HepG2 (cell line): ENCODE results near the gene MAP3K2. TPM values are rescaled to one million over a fixed set of nuclear protein-coding genes. Genes with fewer than 3 reads are reported as not detected.

ENCODE experiments used
- GABPB1 ChIP-seq: IDR thresholded peaks from 2 replicates; pipeline ENCODE4 v1.6.1; 2016; ENCODE audit warnings: mild to moderate bottlenecking, missing genetic modification reagents, moderate library complexity, missing compliant biosample characterization
- HOXA9 ChIP-seq: sonication (generic); formaldehyde crosslinking; IDR thresholded peaks from 2 replicates; pipeline ENCODE4 v1.8.1; 2022; ENCODE audit warnings: missing genetic modification reagents, mild to moderate bottlenecking, moderate library complexity, borderline replicate concordance
- NONO ChIP-seq, 2 experiments: fragments of 450-650 bp in 1 of 2; sonication (generic) in 1 of 2; formaldehyde crosslinking in 1 of 2; IDR thresholded peaks in 1 of 2; conservative IDR thresholded peaks in 1 of 2; 2 replicates each; pipeline versions ENCODE4 v1.6.1 to v1.8.0; 2017 to 2022; ENCODE audit warnings: mild to moderate bottlenecking in 1 of 2, missing genetic modification reagents in 1 of 2, moderate library complexity in 1 of 2
- POGZ ChIP-seq: sonication (generic); formaldehyde crosslinking; IDR thresholded peaks from 2 replicates; pipeline ENCODE4 v1.4.0; 2020; ENCODE audit warnings: mild to moderate bottlenecking, missing genetic modification reagents
- PRPF4 ChIP-seq: fragments of 200-400 bp; formaldehyde crosslinking; IDR thresholded peaks from 2 replicates; pipeline ENCODE4 v1.6.1; 2016; ENCODE audit warnings: low read length, low read depth; ENCODE audit not compliant: poor library complexity, severe bottlenecking
- RFXAP ChIP-seq: sonication (generic); formaldehyde crosslinking; IDR thresholded peaks from 2 replicates; pipeline ENCODE4 v1.4.0; 2020; ENCODE audit warnings: missing genetic modification reagents, borderline replicate concordance
- SRSF1 ChIP-seq: fragments of 200-400 bp; formaldehyde crosslinking; optimal IDR thresholded peaks from 2 replicates; pipeline ENCODE3; 2017; ENCODE audit warnings: mild to moderate bottlenecking, low read depth, low read length, moderate library complexity
- THAP11 ChIP-seq: IDR thresholded peaks from 2 replicates; pipeline ENCODE4 v1.6.1; 2016; ENCODE audit warnings: missing biosample characterization, missing genetic modification reagents
- ZEB1 ChIP-seq: IDR thresholded peaks from 2 replicates; pipeline ENCODE4 v1.6.1; 2012; ENCODE audit warnings: mild to moderate bottlenecking, low read depth, inconsistent platforms; ENCODE audit not compliant: insufficient replicate concordance
- ZMYM4 ChIP-seq: sonication (generic); formaldehyde crosslinking; IDR thresholded peaks from 2 replicates; pipeline ENCODE4 v1.8.1; 2023; ENCODE audit warnings: mild to moderate bottlenecking, missing genetic modification reagents
- ZNF317 ChIP-seq: sonication (generic); formaldehyde crosslinking; IDR thresholded peaks from 2 replicates; pipeline ENCODE4 v1.5.0; 2020; ENCODE audit warnings: mild to moderate bottlenecking, missing genetic modification reagents
- ZNF776 ChIP-seq: sonication (generic); formaldehyde crosslinking; IDR thresholded peaks from 2 replicates; pipeline ENCODE4 v1.4.0; 2020; ENCODE audit warnings: mild to moderate bottlenecking, missing genetic modification reagents
- polyA plus RNA-seq, 8 experiments: library from polyadenylated mRNA; depleted of rRNA in 3 of 8; stranded (reverse) in 7 of 8; unstranded in 1 of 8; fragments of >200 nt; fragmentation: Illumina TruSeq in 4 of 8; extraction: Trizol in 4 of 8; gene quantifications; 2 replicates each; pipeline versions ENCODE4 v1.2.1 to v1.2.3, GENCODE V29; 2011 to 2016; ENCODE audit warnings: low read depth in 4 of 8, missing spikeins in 1 of 8, mixed read lengths in 1 of 8; ENCODE audit not compliant: insufficient read depth in 1 of 8
- total RNA-seq, 5 experiments: library from RNA; depleted of rRNA; stranded (reverse); fragments of >200 nt; fragmentation: Illumina TruSeq; extraction: Trizol; gene quantifications; 2 replicates each; pipeline ENCODE4 v1.2.3, GENCODE V29; 2016; ENCODE audit warnings: low read depth in 1 of 5
- TF ChIP-seq, protein P1 (sequence below): sonication (generic); formaldehyde crosslinking; IDR thresholded peaks from 2 replicates; pipeline ENCODE4; 2020; ENCODE audit warnings: missing genetic modification reagents, mild to moderate bottlenecking, borderline replicate concordance
- TF ChIP-seq, protein P2 (sequence below): sonication (generic); formaldehyde crosslinking; IDR thresholded peaks from 2 replicates; pipeline ENCODE4 v1.4.0; 2020; ENCODE audit warnings: missing genetic modification reagents, mild to moderate bottlenecking, borderline replicate concordance
- TF ChIP-seq, protein P3 (sequence below): sonication (generic); formaldehyde crosslinking; IDR thresholded peaks from 2 replicates; pipeline ENCODE4 v1.4.0; 2020; ENCODE audit warnings: missing genetic modification reagents
- TF ChIP-seq, protein P4 (sequence below): sonication (generic); formaldehyde crosslinking; conservative IDR thresholded peaks from 2 replicates; pipeline ENCODE4 v1.8.0; 2022; ENCODE audit warnings: low read depth, missing genetic modification reagents

The MAP3K2 gene
- total and polyA plus RNA-seq, 2 of the 13 experiments (the other 11 are each of a cell fraction or from before 2014, with no cell fraction given), result 12.2 to 37.2 TPM

DNA sequence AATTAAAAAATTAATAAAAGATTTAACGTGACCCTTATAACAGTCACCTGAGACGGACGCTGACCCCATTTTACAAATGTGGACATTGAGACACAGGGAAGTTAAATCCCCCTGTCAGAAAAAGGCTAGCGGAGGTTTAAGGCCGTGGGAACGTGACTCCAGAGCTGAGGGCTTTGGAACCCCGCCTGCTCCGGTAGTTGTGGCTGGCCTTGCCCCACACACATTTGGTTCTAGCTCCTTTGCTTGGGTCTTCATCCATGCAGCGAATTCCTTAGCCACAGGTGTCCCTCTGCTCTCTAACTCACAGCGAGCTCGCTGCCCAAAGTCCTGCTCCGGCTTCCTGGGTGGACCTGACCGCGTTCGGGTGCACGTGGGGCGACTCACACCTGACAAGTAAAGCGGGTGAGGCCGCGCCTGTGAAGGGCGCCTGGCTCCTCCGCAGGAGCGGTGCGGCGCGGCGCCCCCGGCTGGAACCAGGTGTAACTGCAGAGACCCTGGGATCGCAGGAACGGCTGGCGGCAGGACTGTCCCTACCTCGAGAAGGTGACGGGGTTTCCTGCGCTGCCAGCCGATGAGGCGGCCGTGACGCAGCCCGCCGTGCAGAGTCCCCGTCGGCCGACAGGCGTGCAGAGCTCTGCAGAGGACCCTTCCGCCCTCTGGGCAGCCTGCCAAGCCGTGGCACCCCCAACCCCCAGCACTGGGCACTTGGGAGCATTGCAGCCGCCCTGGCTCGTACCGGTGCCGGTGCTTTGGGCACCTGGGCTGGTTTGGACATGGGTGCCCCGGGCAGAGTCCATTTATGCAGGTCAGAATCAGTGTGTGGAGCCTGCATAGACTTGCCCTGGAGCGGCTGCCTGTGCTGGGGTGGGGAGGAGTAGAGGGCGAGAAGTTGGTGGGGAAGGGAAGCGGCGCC, 28.1 kb upstream of the MAP3K2 start (continued):
- TF ChIP-seq, protein P1, sequence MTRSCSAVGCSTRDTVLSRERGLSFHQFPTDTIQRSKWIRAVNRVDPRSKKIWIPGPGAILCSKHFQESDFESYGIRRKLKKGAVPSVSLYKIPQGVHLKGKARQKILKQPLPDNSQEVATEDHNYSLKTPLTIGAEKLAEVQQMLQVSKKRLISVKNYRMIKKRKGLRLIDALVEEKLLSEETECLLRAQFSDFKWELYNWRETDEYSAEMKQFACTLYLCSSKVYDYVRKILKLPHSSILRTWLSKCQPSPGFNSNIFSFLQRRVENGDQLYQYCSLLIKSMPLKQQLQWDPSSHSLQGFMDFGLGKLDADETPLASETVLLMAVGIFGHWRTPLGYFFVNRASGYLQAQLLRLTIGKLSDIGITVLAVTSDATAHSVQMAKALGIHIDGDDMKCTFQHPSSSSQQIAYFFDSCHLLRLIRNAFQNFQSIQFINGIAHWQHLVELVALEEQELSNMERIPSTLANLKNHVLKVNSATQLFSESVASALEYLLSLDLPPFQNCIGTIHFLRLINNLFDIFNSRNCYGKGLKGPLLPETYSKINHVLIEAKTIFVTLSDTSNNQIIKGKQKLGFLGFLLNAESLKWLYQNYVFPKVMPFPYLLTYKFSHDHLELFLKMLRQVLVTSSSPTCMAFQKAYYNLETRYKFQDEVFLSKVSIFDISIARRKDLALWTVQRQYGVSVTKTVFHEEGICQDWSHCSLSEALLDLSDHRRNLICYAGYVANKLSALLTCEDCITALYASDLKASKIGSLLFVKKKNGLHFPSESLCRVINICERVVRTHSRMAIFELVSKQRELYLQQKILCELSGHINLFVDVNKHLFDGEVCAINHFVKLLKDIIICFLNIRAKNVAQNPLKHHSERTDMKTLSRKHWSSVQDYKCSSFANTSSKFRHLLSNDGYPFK, result 0 out of 2 replicates have a peak, but pooled peaks have one; percentile 17
- TF ChIP-seq, protein P2, sequence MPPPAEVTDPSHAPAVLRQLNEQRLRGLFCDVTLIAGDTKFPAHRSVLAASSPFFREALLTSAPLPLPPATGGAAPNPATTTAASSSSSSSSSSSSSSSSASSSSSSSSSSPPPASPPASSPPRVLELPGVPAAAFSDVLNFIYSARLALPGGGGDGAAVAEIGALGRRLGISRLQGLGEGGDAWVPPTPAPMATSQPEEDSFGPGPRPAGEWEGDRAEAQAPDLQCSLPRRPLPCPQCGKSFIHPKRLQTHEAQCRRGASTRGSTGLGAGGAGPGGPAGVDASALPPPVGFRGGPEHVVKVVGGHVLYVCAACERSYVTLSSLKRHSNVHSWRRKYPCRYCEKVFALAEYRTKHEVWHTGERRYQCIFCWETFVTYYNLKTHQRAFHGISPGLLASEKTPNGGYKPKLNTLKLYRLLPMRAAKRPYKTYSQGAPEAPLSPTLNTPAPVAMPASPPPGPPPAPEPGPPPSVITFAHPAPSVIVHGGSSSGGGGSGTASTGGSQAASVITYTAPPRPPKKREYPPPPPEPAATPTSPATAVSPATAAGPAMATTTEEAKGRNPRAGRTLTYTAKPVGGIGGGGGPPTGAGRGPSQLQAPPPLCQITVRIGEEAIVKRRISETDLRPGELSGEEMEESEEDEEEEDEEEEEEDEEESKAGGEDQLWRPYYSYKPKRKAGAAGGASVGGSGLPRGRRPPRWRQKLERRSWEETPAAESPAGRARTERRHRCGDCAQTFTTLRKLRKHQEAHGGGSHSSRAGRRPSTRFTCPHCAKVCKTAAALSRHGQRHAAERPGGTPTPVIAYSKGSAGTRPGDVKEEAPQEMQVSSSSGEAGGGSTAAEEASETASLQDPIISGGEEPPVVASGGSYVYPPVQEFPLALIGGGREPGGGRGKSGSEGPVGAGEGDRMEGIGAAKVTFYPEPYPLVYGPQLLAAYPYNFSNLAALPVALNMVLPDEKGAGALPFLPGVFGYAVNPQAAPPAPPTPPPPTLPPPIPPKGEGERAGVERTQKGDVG, result peak; percentile 99; the same call in 1 of the 2 replicates
- TF ChIP-seq PRPF4, result peak; percentile 85
- TF ChIP-seq NONO (IDR thresholded peaks at IDR 0.05), result no peak
- TF ChIP-seq NONO (CRISPR knock-in tag; conservative IDR thresholded peaks at IDR 0.05), result peak; percentile 34; the same call in 1 of the 2 replicates
- TF ChIP-seq ZMYM4 (CRISPR knock-in tag), result peak; percentile 69
- TF ChIP-seq POGZ (CRISPR knock-in tag), result peak; percentile 87
- TF ChIP-seq HOXA9 (CRISPR knock-in tag), result 0 out of 2 replicates have a peak, but pooled peaks have one; percentile 47
- TF ChIP-seq, protein P3, sequence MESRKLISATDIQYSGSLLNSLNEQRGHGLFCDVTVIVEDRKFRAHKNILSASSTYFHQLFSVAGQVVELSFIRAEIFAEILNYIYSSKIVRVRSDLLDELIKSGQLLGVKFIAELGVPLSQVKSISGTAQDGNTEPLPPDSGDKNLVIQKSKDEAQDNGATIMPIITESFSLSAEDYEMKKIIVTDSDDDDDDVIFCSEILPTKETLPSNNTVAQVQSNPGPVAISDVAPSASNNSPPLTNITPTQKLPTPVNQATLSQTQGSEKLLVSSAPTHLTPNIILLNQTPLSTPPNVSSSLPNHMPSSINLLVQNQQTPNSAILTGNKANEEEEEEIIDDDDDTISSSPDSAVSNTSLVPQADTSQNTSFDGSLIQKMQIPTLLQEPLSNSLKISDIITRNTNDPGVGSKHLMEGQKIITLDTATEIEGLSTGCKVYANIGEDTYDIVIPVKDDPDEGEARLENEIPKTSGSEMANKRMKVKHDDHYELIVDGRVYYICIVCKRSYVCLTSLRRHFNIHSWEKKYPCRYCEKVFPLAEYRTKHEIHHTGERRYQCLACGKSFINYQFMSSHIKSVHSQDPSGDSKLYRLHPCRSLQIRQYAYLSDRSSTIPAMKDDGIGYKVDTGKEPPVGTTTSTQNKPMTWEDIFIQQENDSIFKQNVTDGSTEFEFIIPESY (CRISPR knock-in tag), result peak; percentile 100
- TF ChIP-seq SRSF1, result peak; percentile 47
- TF ChIP-seq, protein P4, sequence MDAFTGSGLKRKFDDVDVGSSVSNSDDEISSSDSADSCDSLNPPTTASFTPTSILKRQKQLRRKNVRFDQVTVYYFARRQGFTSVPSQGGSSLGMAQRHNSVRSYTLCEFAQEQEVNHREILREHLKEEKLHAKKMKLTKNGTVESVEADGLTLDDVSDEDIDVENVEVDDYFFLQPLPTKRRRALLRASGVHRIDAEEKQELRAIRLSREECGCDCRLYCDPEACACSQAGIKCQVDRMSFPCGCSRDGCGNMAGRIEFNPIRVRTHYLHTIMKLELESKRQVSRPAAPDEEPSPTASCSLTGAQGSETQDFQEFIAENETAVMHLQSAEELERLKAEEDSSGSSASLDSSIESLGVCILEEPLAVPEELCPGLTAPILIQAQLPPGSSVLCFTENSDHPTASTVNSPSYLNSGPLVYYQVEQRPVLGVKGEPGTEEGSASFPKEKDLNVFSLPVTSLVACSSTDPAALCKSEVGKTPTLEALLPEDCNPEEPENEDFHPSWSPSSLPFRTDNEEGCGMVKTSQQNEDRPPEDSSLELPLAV, result peak; percentile 63; the same call in 1 of the 2 replicates
- 0 out of 2 replicates have a peak, but pooled peaks have one; percentile 24 for TF ChIP-seq ZNF317
- TF ChIP-seq ZEB1, result peak; percentile 22
- TF ChIP-seq GABPB1, result peak; percentile 56; the same call in 1 of the 2 replicates
- TF ChIP-seq ZNF776 (CRISPR knock-in tag), result 0 out of 2 replicates have a peak, but pooled peaks have one; percentile 5
- TF ChIP-seq RFXAP (CRISPR knock-in tag), result 0 out of 2 replicates have a peak, but pooled peaks have one; percentile 15
- no peak for TF ChIP-seq THAP11 (CRISPR knock-in tag)
